NCI-H526 treated with DMSO at 0.1 percent for 48 hours (cell line): Measurements from ENCODE around the gene CDC42BPB.

ENCODE experiments used
- DNase-seq: peaks from one replicate; lab custom pipeline; 2025; lab: John Stamatoyannopoulos, UW

Gene CDC42BPB

GRCh38 chr14:102966681-102967505 lies 90.5 kb downstream of the CDC42BPB start:
- no peak for DNase-seq

DNA sequence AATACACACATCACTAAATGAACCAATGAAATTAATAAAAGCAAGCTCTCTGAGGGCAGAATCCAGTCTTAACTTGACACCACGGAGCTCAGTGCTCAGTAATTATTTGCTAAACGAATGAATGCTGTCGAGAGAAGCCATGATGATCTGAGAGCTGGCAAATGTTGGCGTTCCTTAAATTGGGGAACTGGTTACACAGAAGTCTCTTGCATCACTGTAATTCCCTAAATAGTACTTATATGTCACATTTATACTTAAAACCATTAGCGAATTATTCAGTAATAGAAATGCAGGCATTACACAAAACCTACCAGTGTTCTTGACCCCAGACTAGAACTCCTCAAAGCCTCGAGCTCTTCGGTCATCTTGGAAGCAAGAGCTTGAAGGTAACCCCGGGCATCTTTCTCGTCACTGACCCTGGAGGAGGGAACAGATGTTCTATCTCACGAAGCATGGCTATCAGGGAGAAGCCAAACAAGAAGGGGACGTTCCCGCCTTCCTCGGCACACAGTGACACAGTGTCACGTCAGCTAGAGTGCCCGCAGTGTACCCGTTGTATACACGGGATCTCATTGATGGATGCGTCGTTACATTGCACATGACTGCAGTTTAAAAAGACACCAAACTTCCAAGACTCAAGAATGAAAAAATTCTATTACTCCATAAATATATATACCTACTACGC lies 91.2 kb downstream of the CDC42BPB start:
- DNase-seq, result no peak

DNA sequence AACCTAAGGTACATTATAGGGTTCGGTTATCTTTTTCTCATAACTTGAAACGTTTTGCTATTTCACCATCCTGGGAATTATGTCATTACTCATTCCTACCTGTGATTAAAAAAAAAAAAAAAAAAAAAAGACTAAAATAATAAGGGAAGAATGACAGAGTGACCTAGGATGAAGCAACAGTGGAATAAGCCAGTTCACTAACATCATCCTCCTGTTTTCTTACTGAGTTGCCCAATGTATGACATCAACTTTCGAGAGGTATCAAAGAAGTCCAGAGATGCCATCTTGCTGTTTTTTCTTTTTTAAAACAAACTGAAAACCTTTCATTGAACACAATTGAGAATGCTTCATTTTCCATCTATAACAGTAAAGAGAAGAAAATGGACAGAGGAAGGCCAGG lies 92.1 kb downstream of the CDC42BPB start:
- DNase-seq, result no peak

DNA sequence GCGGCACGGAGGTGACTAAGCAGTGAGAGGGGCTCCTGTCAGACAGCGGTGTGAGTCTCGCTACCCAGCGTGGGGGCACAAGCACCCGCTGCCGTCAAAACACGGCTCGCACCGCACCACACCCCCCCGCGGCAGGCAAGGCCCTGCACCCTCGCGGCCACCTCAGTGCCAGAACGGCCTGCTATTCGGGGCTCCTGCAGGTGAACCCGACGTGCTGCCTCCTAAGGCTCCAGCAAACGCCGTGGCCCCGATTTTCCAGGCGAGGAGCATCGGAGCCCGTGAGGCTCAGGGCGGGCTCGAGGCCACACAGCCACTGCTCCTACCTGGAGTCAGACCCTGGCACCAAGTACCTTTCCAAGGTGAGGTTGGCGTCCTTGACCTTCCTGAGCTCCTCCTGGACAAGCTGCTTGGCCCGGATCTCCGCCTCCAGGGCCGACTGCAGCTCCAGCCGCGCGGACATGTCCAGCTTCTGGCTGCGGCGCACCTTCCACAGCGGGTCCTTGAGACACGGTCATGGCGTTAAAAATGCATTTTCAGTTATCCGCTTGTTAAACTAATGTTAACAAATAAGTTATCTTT lies 93.1 kb downstream of the CDC42BPB start:
- no peak for DNase-seq

GRCh38 chr14:102962111-102962627 lies 95.2 kb downstream of the CDC42BPB start:
- DNase-seq, result no peak

GRCh38 chr14:102958461-102958860 lies 98.9 kb downstream of the CDC42BPB start:
- no peak for DNase-seq

- DNase-seq, result no peak
Observed at GRCh38 chr14:102957222-102957621, 100.1 kb downstream of the CDC42BPB start.

DNA sequence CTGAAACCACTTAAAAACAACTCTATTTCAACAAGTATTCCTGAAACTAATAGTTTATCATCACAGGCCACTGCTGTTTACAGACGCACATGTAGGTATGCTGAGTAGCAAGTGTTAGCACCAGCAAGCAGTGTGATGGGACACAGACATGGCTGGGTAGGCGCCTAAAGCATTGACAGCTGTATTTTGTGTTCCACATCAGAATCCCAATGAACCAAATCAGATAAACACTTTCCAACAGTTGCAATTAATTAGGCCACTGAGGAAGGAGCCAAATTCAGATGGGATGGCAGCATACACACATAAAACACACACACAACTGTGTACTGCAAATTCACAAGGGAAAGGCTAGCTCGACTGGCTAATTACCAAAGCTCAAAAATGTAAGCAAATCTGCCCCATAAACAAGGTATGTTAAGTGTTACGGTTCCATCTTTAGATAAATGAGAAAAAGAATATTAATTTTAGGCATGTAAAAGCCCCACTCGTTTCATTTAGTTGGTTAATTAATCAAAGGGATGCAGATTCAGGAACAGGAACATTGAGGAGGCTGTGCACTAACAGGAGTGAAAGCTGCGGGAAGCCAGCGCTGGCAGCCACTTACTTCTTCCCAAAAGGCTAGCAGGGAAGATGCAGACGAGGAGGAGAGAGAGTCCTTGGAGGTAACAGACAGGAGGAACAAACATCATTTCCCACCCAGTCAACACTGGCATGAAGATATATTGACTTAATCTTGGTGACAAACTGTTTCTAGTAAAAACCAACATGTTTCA lies 101.5 kb downstream of the CDC42BPB start:
- no peak for DNase-seq

DNA sequence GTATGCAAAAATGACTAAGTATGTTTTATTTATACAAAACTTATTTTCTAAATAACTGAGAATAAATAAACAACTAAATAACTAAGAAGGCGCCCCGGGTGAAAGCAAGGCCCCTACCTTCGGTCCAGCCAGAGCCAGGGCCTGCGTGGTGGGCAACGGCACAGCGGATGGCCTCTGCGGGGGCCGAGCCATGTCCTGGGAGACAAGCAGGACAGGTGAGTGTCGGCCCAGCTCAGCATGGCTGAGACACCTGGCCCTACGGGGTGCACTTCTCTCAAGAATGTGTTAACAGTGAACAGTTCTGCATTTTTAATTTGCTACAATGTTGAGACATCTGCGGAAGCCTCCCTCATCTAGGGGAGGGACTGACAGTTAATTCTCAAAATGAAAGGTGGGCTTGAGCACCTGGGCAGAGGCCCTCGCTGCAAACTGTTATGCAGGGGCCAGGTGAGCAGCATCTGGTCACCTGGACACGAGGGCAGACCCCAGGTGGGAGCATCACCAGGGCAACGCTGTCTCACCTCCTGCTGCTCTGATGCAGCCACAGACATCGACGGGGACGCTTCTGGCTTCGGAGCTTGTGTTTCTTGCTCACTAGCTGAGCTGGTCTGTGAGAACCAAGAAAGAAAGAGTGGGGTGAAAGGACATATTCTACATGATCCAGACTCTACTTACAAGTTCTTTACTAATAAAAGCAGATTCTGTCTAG lies 103.1 kb downstream of the CDC42BPB start:
- no peak for DNase-seq

DNA sequence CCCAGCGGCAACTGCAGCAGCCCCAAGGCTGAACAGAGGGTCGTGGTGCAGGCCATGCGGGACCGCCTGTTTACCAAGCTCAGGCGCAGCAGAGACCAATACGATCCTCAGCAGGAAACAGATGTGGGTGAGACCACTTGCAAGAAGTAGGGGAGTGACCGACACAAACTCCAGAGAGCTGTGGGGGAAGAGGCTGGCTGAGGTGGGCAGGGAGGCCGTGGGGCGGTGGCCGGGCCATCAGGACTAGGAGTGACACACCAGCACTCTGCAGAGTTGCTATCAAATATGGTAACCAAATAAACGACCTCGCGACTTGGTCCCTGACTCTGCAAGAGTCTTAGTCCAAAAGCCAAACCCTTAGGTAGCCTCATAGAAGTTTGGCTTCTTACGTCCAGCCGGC lies 104.2 kb downstream of the CDC42BPB start:
- no peak for DNase-seq

DNA sequence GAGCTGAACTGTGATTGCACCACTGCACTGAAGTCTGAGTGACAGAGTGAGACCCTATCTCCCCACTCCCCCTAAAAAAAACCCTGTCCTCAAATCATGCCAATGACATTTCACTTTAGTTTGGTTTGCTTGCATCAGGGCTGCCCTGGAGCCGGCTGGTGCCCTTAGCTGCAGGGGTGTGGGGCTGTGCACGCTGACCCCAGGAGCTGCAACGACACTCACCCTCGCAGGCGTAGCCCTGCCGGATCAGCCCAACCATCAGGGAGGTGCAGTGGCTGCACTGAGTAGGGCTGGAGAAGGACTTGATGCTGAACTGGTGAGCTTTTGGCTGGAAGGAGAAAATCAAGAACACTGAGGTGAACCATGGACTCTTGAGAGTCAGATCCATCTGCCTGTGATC lies 105.1 kb downstream of the CDC42BPB start:
- no peak for DNase-seq

GRCh38 chr14:102951799-102952198 lies 105.5 kb downstream of the CDC42BPB start:
- no peak for DNase-seq

DNA sequence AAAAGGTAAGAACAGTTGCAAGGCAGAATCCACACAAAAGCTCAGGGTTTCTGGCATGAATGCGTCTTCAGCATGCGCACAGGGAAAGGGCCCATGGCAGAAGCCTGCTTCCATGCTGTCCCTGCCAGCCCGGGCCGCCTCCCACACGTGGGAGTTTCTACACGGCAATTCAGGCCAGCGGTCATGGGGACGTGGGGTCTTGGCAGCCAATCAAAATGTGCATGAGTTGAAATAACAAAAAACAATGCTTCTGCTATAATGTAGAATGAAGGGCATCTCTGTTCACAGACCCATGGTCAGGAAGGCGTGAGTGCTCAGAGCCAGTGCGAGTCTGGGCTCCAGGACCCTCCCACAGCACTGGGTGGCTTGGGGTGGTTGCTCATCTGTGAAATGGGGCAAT lies 106.3 kb downstream of the CDC42BPB start:
- DNase-seq, result no peak

DNA sequence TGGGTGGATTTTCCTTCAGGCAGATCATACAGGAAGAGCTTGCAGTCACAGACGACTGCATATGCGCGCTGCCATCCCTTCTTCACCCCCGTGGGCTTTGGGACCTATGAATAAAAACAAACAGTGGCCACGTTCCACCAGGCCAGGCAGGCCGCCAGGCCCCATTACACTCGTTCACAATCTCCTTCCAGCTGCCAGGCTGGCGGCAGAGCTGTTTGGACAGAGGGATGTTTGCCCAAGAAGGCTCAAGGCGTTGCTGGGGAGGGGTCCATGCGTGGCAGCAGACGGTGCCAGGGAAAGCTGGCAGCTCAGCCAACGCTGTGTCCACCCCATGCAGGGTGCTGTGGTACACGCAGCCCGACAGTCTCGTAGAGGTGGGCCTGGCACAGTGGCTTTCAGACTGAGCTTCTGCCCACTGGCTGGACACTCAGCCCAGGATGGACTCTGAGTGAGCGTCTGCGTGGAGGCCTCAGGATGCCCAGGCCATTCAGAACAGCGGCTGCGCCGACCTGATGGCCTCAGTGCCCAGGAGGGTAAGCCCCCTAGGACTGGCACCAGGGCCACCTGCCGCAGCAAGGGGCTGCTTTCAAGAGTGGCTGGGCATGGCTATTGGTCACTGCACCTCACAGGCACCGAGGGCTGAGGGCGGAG lies 107.4 kb downstream of the CDC42BPB start:
- no peak for DNase-seq

DNA sequence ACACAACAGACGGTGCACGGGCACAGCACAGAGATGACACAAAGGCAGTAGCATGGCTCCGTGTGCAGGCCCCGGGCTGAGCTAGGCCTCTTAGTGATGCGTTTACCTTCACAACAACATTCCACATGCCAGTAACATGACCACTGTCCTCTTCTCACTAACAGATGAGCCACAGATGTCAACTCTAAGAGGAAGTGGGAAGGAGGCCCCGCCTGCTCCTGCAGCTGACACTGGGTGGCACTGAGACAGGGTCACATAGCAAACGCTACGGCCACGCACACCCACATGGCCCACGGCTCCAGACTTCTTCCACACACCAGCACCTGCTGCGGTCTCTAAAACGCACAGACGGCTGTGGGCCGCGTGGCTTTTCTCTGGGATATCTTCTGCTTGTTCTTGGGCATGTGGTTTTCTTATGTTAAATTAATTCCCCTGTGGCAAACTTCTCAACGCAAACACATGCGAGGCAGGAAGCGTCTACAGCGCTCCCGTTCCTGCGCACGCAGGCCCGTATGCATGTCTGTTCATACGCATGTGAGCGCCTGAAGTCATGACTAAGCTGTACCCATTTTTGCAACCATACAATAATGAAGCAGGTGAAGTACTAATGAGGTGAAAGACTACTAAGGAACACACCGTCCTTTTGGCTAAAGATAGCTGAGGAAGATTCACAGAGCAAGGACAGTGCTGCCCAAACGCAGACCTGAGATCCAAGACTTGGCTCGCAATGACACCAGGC lies 108.1 kb downstream of the CDC42BPB start:
- no peak for DNase-seq

GRCh38 chr14:102948698-102949061 lies 108.7 kb downstream of the CDC42BPB start:
- DNase-seq, result no peak

GRCh38 chr14:102947321-102948103 lies 109.8 kb downstream of the CDC42BPB start:
- DNase-seq, result no peak

GRCh38 chr14:102945346-102946130 lies 111.8 kb downstream of the CDC42BPB start:
- DNase-seq, result no peak
